Mesothelial cell of epicardium (in vitro differentiated cells): ENCODE results near the gene CD79A. TPM values are rescaled to one million over a fixed set of nuclear protein-coding genes. Genes with fewer than 3 reads are reported as not detected.

ENCODE experiments used
- DNase-seq, 2 experiments: peaks; one replicate each; pipeline ENCODE4 v3.0.0; 2021; ENCODE audit warnings: low spot score in 2 of 2; ENCODE audit not compliant: unreplicated experiment in 2 of 2
- H3K27ac Mint-ChIP-seq: 2 replicates; pipeline ENCODE4 v1.8.0; 2021; ENCODE audit warnings: mixed read lengths
- H3K27me3 Mint-ChIP-seq: 2 replicates; pipeline ENCODE4 v1.8.0; 2021; ENCODE audit warnings: low read depth, mixed read lengths
- H3K36me3 Mint-ChIP-seq: 2 replicates; pipeline ENCODE4 v1.8.0; 2021; ENCODE audit warnings: mixed read lengths
- H3K4me1 Mint-ChIP-seq: 2 replicates; pipeline ENCODE4 v1.8.0; 2021; ENCODE audit warnings: mixed read lengths
- H3K4me3 Mint-ChIP-seq: 2 replicates; pipeline ENCODE4 v1.8.0; 2021; ENCODE audit warnings: mild to moderate bottlenecking, moderate library complexity, mixed read lengths
- H3K9me3 Mint-ChIP-seq: 2 replicates; pipeline ENCODE4 v1.8.0; 2021; ENCODE audit warnings: mixed read lengths
- total RNA-seq: library from RNA; stranded (reverse); gene quantifications from 3 replicates; pipeline ENCODE4 v1.2.1, GENCODE V29; 2021
- TF ChIP-seq, protein P1 (sequence below): fragments of 200-600 bp; sonication (generic); IDR thresholded peaks from one replicate; pipeline ENCODE4 v1.5.0; 2021; ENCODE audit warnings: antibody characterized with exemption; ENCODE audit not compliant: unreplicated experiment

Gene CD79A
- total RNA-seq, 1 donor from 2014 or later: 0.58 TPM

DNA sequence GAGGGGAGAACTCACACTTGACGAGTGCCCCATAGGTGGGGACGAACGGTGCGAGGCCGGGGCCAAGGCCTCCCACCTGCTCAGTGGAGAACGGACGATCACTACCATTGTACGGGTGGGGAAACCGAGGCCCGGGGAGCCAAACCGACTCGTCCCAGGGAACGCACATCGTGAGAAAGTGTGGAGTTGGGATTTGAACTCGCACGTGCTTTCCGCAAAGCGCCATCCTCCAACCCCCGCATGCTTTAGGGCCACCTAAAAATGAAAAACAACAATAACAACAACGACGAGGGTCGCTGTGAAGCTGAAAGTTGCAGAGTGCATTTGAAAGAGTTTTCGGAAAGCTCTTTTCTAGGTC lies 6.4 kb downstream of the CD79A start:
- TF ChIP-seq, protein P1, sequence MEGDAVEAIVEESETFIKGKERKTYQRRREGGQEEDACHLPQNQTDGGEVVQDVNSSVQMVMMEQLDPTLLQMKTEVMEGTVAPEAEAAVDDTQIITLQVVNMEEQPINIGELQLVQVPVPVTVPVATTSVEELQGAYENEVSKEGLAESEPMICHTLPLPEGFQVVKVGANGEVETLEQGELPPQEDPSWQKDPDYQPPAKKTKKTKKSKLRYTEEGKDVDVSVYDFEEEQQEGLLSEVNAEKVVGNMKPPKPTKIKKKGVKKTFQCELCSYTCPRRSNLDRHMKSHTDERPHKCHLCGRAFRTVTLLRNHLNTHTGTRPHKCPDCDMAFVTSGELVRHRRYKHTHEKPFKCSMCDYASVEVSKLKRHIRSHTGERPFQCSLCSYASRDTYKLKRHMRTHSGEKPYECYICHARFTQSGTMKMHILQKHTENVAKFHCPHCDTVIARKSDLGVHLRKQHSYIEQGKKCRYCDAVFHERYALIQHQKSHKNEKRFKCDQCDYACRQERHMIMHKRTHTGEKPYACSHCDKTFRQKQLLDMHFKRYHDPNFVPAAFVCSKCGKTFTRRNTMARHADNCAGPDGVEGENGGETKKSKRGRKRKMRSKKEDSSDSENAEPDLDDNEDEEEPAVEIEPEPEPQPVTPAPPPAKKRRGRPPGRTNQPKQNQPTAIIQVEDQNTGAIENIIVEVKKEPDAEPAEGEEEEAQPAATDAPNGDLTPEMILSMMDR: no peak
- peaks cover 37% of the 10 kb centered on the region for H3K27me3 Mint-ChIP-seq
- H3K4me3 Mint-ChIP-seq: peak overlapping the region; percentile 93
- no peak for DNase-seq
- H3K9me3 Mint-ChIP-seq: no peaks in the 10 kb centered on the region
- peak overlapping the region; percentile 87 for H3K27ac Mint-ChIP-seq
- no peaks in the 10 kb centered on the region for H3K36me3 Mint-ChIP-seq
- H3K4me1 Mint-ChIP-seq: peaks cover 24% of the 10 kb centered on the region

DNA sequence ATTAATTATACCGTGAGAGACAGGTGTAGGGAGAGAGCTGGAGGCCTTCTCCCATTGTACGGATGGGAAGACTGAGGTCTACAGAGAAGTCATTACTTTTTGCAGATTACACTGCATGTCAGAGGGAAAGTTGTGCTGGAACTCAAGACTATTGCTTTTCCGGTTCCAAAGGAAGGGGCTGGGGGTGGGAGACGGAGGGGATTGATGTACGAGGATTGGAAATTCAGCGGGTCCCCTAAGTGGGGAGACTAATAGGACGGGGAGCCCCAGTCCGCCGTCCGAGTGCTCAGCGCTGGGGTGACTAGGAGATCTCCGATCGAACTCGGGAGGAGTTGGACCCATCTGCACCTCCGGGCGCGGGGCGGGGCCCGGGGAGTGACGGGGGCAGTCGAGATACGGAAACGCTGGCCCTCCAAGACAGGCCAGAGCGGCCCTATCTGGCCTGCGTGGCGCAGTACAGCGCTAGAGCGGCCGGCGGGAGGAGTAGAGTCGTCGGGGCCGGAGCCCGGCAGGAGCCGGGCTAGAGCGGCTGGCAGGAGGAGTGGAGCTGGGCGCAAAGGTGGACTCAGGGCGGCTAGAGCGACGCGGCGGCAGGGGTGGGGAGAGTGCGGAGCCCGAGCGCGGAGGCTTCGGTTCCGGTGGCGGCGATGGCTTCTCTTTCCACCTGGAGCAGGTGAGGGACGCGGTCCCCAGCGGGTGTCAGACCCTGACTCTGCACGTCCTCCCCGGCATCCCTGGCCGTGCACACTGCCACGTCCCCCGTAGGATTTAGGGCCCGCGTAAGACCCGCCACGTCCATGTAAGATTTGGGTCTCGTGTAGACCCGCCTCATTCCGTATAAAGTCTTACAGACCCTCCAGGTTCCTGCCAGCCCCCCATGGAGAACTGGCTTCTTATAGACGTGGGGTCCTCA lies 7.0 kb downstream of the CD79A start:
- Mint-ChIP-seq H3K4me1 (peaks cover 24% of the 10 kb centered on the region), H3K27me3 (peaks cover 33% of the 10 kb centered on the region), H3K9me3 (no peaks in the 10 kb centered on the region), H3K4me3 (peak overlapping the region; percentile 93), H3K36me3 (no peaks in the 10 kb centered on the region), H3K27ac (peak overlapping the region; percentile 87)
- DNase-seq: peak; percentile 84 to 89
- TF ChIP-seq, protein P1: no peak

DNA sequence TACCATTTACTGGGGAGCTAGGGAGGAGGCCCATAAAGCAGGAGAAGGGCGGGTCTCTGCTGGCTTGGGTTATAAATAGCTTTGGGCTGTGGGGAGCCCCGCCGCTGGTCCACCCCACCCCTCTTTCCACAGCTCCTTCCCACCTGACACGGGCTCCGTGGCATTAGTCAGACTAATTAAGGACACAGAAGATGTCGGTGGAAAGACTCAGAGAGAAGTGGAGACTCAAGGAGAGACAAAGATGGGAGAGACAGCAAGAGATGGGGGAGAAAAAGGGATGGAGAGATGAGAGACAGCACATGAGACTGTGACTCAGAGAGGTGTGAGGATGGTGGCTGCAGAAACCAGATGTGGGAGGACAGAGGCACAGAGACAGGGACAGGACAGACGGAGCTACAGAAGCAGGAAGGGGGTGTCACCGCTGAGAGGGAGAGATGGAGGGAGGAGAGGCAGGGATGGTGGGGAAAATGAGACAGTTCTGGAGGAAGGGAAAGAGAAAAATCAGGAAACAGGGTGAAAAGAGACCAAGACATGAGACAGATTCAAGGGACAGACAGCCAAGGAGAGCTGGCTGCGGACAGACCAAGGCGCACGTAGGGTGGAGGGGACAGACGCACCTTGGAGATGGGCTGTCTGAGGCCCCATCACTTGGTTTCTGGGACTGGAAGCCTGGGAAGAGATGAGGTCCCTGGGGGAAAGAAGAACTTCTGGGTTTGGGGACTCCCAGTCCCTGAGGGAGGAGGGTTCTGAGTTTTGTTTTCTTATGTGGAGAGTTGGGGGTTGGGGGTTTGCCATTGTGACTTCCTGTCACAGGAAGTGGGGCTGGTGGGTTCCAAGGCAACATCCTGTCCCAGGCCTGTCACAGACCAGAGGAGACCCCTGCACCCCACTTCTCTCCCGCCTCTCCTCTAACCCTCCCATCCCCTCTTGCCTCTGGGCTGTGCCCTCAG lies 10.0 kb downstream of the CD79A start:
- Mint-ChIP-seq H3K27ac (no peak overlapping the region), H3K27me3 (peaks cover 12% of the 10 kb centered on the region), H3K36me3 (peaks cover 5% of the 10 kb centered on the region), H3K9me3 (no peaks in the 10 kb centered on the region), H3K4me3 (no peak overlapping the region), H3K4me1 (peaks cover 24% of the 10 kb centered on the region)
- DNase-seq: no peak
- TF ChIP-seq, protein P1: no peak

DNA sequence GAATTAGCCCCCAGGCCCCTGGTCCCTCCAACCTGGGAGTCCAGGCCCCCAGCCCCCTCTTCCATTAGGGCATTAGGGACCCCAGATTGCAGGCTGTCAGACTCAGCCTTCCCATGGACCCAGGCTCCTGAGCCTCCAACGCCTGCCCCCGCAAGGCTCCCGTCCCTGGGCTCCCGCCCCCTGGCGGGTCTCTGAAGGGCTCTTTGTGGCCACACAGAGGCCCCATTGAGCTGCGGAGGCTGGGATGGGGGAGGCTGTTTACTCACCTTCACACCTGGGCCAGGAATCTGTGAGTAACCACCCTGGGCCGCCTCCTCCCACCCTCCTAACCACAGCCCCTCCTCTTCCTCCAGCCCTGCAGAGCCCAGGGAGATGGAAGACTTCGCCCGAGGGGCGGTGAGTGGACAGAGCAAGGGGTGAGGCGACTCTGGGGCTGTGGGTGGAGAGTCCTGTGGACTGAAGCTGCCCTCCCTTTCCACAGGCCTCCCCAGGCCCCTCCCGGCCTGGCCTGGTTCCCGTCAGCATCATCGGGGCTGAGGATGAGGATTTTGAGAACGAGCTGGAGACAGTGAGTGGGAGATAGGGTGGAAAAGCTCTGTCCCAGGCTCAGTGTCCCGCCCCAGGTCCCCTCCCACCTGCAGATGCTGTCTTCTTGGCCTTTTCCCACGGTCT lies 10.8 kb downstream of the CD79A start:
- Mint-ChIP-seq H3K27ac (no peak overlapping the region), H3K27me3 (peaks cover 6% of the 10 kb centered on the region), H3K4me3 (no peak overlapping the region), H3K36me3 (peaks cover 5% of the 10 kb centered on the region), H3K9me3 (no peaks in the 10 kb centered on the region), H3K4me1 (peaks cover 19% of the 10 kb centered on the region)
- TF ChIP-seq, protein P1: no peak
- no peak for DNase-seq

DNA sequence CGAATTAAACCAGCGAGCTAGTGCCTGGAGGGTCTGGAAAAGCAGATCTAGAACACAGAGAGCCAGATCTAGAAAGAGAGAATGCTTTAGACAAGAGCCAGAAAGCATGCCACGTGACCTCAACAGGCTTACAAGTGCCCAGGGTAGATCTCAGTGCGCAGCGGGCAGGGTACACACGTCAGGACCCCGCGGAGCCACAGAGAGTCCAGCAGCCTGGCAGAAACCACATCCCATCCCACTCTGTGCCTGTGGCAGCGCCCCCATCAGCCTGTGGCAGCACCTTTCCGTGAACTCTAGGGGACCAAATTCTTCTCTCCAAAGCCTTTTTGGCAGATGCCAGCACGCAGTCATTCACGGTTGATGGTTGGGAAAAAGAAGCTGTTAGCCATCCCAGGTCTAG lies 11.8 kb downstream of the CD79A start:
- H3K27ac Mint-ChIP-seq: no peak overlapping the region
- peaks cover 13% of the 10 kb centered on the region for H3K4me1 Mint-ChIP-seq
- H3K27me3 Mint-ChIP-seq: peaks cover under 1% of the 10 kb centered on the region
- no peaks in the 10 kb centered on the region for H3K9me3 Mint-ChIP-seq
- TF ChIP-seq, protein P1: no peak
- DNase-seq: peak in 1 of 2 experiments; percentile 14
- H3K4me3 Mint-ChIP-seq: no peak overlapping the region
- H3K36me3 Mint-ChIP-seq: peaks cover 5% of the 10 kb centered on the region
